Spinal cord (tissue), 10 donors: ENCODE results near the gene GABRB2. TPM values are rescaled to one million over a fixed set of nuclear protein-coding genes. Genes with fewer than 3 reads are reported as not detected.
A peak's percentile ranks its signal among the peaks of the same experiment; 100 is the strongest.

Source experiments
- DNase-seq, 6 donors: peaks; one replicate each; pipeline versions ENCODE4 v3.0.0 to v3.0.0-alpha.2; 2013 to 2015; ENCODE audit warnings: low spot score in 6 of 6, low read depth in 4 of 6
- H3K27ac ChIP-seq: one replicate; pipeline ENCODE4 v1.5.1; 2013; ENCODE audit warnings: low read depth, low read length, control low read depth
- H3K27me3 ChIP-seq: one replicate; pipeline ENCODE4 v1.6.1; 2013; ENCODE audit warnings: low read length; ENCODE audit not compliant: control insufficient read depth, insufficient read depth
- H3K36me3 ChIP-seq: one replicate; pipeline ENCODE4 v1.6.1; 2013; ENCODE audit warnings: low read length; ENCODE audit not compliant: control insufficient read depth, insufficient read depth
- H3K4me1 ChIP-seq: one replicate; pipeline ENCODE4 v1.6.1; 2013; ENCODE audit warnings: low read length; ENCODE audit not compliant: control insufficient read depth, insufficient read depth
- H3K4me3 ChIP-seq: one replicate; pipeline ENCODE4 v1.5.1; 2013; ENCODE audit warnings: low read depth, low read length, control low read depth
- H3K9me3 ChIP-seq: one replicate; pipeline ENCODE4 v1.6.1; 2013; ENCODE audit warnings: low read length; ENCODE audit not compliant: control insufficient read depth, insufficient read depth
- WGBS: methylation state at CpG from one replicate; pipeline ENCODE4 v1.1.5; 2013; ENCODE audit warnings: missing lambda C conversion rate; ENCODE audit not compliant: insufficient coverage; 5-methylcytosine and 5-hydroxymethylcytosine counted together
- polyA plus RNA-seq, 2 donors: library from polyadenylated mRNA; unstranded; fragments of 120-200 nt; gene quantifications; one replicate each; pipeline ENCODE4 v1.2.1, GENCODE V29; 2013; ENCODE audit not compliant: insufficient read length in 2 of 2
- total RNA-seq, 2 donors: library from RNA; depleted of rRNA in 1 of 2; stranded (reverse); fragments of 120-200 nt in 1 of 2; fragments of >200 nt in 1 of 2; gene quantifications; one replicate each; pipeline versions ENCODE4 v1.2.3 to v1.2.4, GENCODE V29; 2013 to 2014
- donor health status: healthy.

Gene GABRB2
- total and polyA plus RNA-seq, 4 donors: 9.8 to 44.6 (median 22.4) TPM

DNA sequence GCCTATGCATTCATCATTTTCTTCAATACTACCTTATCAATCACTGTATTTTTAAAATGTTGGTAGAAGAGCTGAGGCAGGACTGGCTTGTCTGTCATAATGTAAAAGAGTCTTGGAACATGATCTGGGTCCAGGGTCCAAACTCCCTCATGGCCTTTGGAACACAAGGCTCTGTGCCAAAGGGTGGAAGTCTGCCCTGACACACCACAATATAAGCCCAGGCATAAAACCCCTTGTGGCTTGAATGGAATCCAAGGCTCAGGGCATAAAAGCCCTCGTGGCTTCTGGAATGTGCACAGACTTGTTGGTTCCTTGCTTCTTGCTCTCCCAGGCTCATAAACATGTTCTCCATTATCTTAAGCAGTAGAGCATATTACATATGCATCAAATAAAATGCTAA is 48.0 kb downstream of the GABRB2 start:
- 88% methylated on average over 1 of the region's 1 CpG for WGBS
- H3K27me3 ChIP-seq: no peaks in the 10 kb centered on the region
- no peaks in the 10 kb centered on the region for H3K36me3 ChIP-seq
- H3K9me3 ChIP-seq: peaks cover 2% of the 10 kb centered on the region
- H3K4me3 ChIP-seq: no peak overlapping the region
- no peak for DNase-seq
- H3K4me1 ChIP-seq: no peaks in the 10 kb centered on the region
- H3K27ac ChIP-seq: no peak overlapping the region

DNA sequence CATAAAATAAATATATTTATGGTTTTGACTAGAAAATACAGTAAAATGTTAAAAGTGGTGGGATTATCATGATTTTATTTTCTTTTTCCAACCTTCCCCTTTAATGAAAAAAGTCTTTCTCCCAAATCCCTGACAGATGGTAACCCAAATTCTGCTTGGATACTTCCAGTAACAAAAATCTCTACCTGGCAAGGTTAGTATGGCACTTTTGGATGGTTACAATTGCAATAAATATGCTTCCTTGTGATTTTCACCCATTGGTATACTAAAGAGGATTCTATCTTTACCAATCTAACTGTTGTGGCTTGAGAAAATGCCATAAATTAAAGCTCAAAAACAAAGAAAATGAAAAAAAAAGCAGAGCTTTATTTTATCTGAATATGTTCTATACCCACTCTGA is 62.8 kb downstream of the GABRB2 start:
- no peaks in the 10 kb centered on the region for H3K4me1 ChIP-seq
- H3K27ac ChIP-seq: no peak overlapping the region
- H3K9me3 ChIP-seq: no peaks in the 10 kb centered on the region
- no peaks in the 10 kb centered on the region for H3K36me3 ChIP-seq
- H3K27me3 ChIP-seq: no peaks in the 10 kb centered on the region
- H3K4me3 ChIP-seq: no peak overlapping the region
- no peak for DNase-seq

DNA sequence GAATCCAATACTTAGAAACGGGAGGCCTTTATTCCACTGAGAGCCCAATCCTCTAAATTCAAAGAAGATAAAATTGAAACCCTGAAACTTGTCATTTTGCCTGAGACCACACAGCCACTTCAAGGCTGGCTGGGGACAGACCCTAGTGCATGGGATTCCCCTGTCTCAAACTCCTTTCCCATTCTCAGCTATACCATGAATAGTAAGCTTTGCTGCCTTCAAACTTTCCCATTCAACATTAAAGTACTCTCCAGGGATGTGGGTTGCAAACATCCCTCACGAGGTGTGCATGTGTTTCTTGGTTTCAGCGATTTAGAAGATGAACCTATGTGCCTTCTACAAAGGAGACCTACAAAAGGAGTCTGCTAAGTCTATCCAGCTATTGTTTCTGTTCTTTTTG is 64.6 kb downstream of the GABRB2 start:
- no peak overlapping the region for H3K27ac ChIP-seq
- no peak for DNase-seq
- no peaks in the 10 kb centered on the region for H3K4me1 ChIP-seq
- no peaks in the 10 kb centered on the region for H3K9me3 ChIP-seq
- no peaks in the 10 kb centered on the region for H3K27me3 ChIP-seq
- 60% methylated on average over 1 of the region's 3 CpGs for WGBS
- H3K4me3 ChIP-seq: no peak overlapping the region
- H3K36me3 ChIP-seq: no peaks in the 10 kb centered on the region

DNA sequence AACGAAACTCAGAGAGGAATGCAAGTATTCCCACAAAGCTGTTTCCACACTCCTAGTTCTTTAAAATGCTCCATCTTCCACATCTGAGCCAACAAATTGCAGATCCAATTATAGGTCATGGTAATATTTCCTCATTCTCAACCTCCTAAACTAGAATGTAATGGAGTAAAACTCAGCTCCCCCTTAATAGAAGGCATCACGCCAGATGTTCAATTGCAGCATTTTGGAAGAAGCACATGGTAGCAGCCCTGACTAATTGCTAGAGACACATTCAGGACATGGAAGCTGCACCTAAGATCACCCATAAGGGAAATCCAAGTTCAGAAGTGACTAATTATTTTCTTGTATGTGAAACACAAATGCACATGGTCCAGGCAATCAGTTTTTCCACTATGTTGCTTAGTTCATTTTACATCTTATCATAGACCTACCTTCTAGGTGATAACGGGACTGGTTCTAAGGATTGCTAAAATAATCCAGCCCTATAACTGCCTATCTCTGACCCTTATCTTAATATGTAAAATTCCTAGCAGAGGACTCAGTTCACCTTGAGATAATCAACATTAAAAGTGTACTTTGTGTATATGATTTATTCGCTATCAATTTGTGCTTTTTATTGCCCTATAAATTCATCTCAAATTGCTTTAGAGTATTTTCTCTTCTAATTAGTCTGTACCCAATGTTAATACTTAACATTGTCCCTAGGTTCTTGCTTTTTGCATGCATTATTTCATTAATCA is 75.1 kb downstream of the GABRB2 start:
- H3K9me3 ChIP-seq: no peaks in the 10 kb centered on the region
- H3K27me3 ChIP-seq: no peaks in the 10 kb centered on the region
- H3K36me3 ChIP-seq: no peaks in the 10 kb centered on the region
- peak in 3 of 6 donors; percentile 8 to 90 (median 15) for DNase-seq
- H3K27ac ChIP-seq: no peak overlapping the region
- H3K4me3 ChIP-seq: no peak overlapping the region
- H3K4me1 ChIP-seq: no peaks in the 10 kb centered on the region
- whole genome bisulfite sequencing: 60% methylated on average over 1 of the region's 4 CpGs

DNA sequence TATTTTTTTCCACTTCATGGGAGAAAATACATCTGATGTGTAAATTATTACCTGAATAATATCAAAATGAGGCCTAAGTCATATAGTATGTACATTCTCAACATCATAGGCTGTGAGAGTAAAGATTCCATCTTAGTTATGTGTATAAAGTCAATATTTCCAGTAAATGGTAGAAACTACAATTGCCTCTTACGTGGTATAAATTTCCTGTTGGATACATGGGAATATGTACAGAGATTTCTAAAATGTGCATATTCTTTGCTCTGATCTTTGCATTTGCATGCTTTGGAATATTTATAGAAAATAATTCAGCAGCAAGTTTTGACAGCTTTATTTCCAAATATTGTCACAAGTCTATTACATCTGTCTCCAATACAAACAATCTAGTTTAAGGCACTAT is 78.8 kb downstream of the GABRB2 start:
- H3K4me3 ChIP-seq: no peak overlapping the region
- no peak for DNase-seq
- 80% methylated on average over 1 of the region's 1 CpG for WGBS

DNA sequence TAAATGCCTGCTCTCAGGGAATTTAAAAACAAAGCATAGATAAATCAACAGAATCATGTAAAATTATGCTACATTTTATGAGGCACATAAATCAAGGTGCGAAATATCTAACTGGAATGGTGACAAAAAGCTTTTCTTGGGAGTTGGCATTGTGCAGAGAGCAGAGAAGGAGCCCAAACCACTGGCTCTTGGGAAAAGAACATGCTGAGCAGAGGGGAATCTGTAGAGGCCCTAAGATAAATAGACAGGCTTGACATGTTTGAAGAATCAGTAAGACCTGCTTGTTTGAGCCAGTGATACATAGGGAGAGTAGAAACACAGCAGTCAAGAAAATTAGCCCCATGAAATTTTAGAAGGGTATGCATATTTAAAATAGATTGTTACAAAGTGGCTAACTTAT is 85.8 kb downstream of the GABRB2 start:
- DNase-seq: no peak
- Histone ChIP-seq H3K4me3 (no peak overlapping the region), H3K4me1 (no peaks in the 10 kb centered on the region), H3K27me3 (no peaks in the 10 kb centered on the region), H3K27ac (no peak overlapping the region), H3K36me3 (no peaks in the 10 kb centered on the region), H3K9me3 (no peaks in the 10 kb centered on the region)
- WGBS: no CpG with 5 or more reads among the region's 1 CpG

More for the DNA sequence above, 78.8 kb downstream of the GABRB2 start:
- no peaks in the 10 kb centered on the region for H3K27me3 ChIP-seq
- H3K4me1 ChIP-seq: no peaks in the 10 kb centered on the region
- H3K36me3 ChIP-seq: no peaks in the 10 kb centered on the region
- H3K27ac ChIP-seq: no peak overlapping the region
- no peaks in the 10 kb centered on the region for H3K9me3 ChIP-seq

DNA sequence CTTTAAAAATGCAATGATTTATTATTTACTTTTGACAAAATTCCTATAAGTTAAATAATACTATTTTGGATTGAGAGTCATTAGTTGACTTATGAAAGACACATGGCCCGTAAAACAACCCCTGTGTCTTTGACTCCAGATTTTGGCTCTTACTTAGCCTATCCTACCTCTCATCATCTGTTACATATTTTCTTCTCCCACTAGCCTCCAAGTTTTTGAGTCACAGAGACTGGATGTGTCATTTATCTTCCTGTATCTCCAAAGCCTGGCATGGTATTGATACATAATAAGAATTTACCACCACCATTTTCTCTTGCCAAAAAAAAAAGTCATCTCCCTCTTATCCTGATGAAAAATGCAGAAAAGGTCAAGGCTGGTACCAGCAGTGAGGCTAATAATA is 99.9 kb downstream of the GABRB2 start:
- WGBS: no CpG with 5 or more reads among the region's 1 CpG
- H3K4me3 ChIP-seq: no peak overlapping the region

DNA sequence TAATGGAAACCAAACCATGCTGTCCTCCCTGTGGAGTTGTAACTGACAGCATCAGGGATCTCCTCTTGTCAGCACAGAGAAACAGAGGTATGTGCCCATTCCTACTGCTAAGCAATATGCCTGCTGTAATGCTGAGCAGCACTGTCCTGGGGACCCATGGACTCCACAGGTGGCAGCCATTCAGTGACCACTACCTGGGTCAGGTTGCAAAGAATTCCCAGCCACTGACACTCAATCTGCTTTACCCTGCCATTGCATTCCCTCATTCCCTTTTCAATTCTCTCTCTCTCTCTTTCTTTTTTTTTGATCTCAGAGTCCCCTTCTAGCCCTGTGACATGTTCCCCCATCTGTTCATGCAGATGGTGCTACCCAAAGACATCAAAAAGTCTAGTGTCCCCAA is 104.1 kb downstream of the GABRB2 start:
- H3K9me3 ChIP-seq: no peaks in the 10 kb centered on the region
- H3K27ac ChIP-seq: no peak overlapping the region
- DNase-seq: no peak
- H3K27me3 ChIP-seq: no peaks in the 10 kb centered on the region
- no peaks in the 10 kb centered on the region for H3K36me3 ChIP-seq
- H3K4me3 ChIP-seq: no peak overlapping the region
- H3K4me1 ChIP-seq: no peaks in the 10 kb centered on the region

More for the DNA sequence above, 99.9 kb downstream of the GABRB2 start:
- Histone ChIP-seq H3K27ac (no peak overlapping the region), H3K36me3 (no peaks in the 10 kb centered on the region), H3K9me3 (no peaks in the 10 kb centered on the region), H3K4me1 (no peaks in the 10 kb centered on the region), H3K27me3 (no peaks in the 10 kb centered on the region)
- DNase-seq: no peak

DNA sequence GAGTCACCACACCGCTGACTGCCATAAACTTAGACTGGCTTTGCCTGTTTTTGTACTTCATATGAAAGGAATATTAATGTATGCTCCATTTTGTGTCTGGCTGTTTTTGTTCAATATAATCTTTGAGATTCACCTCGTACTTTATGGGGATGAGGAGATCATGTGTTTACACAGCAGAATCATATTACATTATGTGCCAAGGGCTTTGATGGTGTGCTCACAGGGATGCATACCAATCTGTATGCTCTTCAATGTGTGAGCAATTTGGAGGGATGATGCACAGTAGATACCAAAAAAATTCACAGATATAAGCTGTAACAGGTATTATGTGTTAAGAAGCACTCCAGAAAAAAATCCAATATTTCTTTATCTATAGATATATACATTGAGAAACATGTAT is 113.7 kb downstream of the GABRB2 start:
- Histone ChIP-seq H3K9me3 (no peaks in the 10 kb centered on the region), H3K4me3 (no peak overlapping the region), H3K36me3 (no peaks in the 10 kb centered on the region), H3K27ac (no peak overlapping the region), H3K27me3 (no peaks in the 10 kb centered on the region), H3K4me1 (no peaks in the 10 kb centered on the region)
- DNase-seq: no peak
- no CpG with 5 or more reads among the region's 2 CpGs for WGBS

DNA sequence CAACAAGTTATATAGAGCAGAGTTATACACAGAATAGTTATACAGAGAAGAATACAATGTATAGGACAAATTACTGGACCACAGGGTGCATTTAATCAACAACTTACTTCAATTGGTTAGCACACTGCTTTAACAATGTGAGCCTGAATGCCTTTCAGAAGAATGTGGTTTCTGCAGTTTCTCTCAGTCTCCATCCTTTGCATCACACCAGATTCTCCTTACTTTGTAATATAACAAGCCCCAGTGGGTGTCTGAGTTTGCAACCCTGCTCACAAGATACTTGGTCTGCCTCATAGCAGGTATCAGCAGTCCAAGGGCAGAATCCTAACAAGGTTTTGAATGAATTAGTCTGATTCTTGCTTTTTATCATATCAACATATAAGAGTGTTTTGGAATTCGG is 114.6 kb downstream of the GABRB2 start:
- no peaks in the 10 kb centered on the region for H3K27me3 ChIP-seq
- H3K36me3 ChIP-seq: no peaks in the 10 kb centered on the region
- H3K4me3 ChIP-seq: no peak overlapping the region
- no peaks in the 10 kb centered on the region for H3K4me1 ChIP-seq
- no CpG with 5 or more reads among the region's 1 CpG for WGBS
- no peak for DNase-seq
- H3K9me3 ChIP-seq: no peaks in the 10 kb centered on the region
- no peak overlapping the region for H3K27ac ChIP-seq
